ENCODE measurements around the gene C1orf35.

- TF ChIP-seq, protein P1, sequence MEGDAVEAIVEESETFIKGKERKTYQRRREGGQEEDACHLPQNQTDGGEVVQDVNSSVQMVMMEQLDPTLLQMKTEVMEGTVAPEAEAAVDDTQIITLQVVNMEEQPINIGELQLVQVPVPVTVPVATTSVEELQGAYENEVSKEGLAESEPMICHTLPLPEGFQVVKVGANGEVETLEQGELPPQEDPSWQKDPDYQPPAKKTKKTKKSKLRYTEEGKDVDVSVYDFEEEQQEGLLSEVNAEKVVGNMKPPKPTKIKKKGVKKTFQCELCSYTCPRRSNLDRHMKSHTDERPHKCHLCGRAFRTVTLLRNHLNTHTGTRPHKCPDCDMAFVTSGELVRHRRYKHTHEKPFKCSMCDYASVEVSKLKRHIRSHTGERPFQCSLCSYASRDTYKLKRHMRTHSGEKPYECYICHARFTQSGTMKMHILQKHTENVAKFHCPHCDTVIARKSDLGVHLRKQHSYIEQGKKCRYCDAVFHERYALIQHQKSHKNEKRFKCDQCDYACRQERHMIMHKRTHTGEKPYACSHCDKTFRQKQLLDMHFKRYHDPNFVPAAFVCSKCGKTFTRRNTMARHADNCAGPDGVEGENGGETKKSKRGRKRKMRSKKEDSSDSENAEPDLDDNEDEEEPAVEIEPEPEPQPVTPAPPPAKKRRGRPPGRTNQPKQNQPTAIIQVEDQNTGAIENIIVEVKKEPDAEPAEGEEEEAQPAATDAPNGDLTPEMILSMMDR (conservative IDR thresholded peaks at IDR 0.05): no peak
- no peak for TF ChIP-seq ZFX (IDR thresholded peaks at IDR 0.05)
Observed at GRCh38 chr1:228095938-228096337, 7.2 kb downstream of the C1orf35 start.

Measured in C4-2B (cell line).